GM21526 (cell line): ENCODE data around the gene GNA12.

Experiments
- ATAC-seq: cut with Tn5 transposase; IDR thresholded peaks from one replicate; pipeline ENCODE4 v1.9.1; 2021; ENCODE audit warnings: moderate library complexity; ENCODE audit not compliant: unreplicated experiment, low FRiP score

The GNA12 gene

GRCh38 chr7:2786607-2787116 lies 57.4 kb downstream of the GNA12 start:
- ATAC-seq, result no peak

DNA sequence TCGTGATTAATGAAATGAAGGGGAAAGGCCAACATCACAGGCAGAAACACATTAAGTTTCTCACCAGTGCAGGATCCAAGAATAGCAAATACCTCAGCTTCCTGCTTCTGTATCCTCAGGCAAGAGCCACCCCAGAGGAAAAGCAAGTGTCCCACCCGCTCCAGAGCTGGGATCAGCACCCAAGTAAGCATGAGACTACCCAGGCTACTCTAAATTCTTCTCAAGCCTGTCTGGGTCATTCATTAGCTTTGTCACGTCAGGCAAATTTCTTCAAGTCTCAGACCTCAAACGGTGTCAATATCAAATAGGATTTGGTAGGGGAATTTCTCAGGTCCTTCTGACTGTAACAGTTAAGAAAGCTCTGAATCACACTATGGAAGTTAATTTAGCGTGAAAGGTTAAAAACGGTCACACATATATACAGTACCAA lies 59.0 kb downstream of the GNA12 start:
- ATAC-seq, result no peak

- ATAC-seq, result no peak
These were observed 61.5 kb downstream of the GNA12 start for GRCh38 chr7:2782565-2782964.

DNA sequence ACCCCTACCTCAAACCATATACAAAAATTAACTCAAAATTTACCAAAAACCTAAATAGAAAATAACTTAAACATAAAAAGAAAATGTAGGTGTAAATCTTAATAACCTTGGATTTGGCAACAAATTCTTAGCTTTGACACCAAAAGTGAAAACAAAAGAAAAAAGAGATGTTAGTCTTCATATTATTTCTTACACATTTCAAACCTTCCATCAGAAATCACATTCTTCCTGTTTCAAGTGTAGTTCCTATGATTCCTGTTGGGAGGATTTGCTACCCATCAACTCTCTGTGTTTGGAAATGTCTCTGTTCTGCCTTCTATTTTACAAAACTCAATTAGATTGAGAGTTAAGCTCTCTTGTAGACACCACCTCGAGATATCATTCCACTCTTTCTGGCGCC lies 62.0 kb downstream of the GNA12 start:
- ATAC-seq, result no peak

DNA sequence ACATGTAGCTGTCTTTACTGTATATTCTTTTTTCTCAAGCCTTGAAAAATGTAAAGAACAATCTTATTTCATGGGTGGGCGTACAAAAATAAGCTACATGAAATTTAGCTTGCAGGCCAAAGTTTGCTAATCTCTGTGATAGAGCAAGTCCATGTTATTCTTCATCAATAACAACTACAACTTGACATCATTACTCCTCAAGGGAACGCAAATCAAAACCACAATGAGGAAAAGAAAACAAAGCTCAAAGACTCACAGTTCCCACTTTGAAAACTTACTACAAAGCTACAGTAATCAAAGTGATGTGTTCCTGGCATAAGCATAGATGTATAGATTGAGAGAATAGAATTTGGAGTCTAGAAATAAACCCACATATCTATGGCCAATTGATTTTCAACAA lies 62.5 kb downstream of the GNA12 start:
- no peak for ATAC-seq

GRCh38 chr7:2779051-2779450 lies 65.1 kb downstream of the GNA12 start:
- ATAC-seq, result no peak

DNA sequence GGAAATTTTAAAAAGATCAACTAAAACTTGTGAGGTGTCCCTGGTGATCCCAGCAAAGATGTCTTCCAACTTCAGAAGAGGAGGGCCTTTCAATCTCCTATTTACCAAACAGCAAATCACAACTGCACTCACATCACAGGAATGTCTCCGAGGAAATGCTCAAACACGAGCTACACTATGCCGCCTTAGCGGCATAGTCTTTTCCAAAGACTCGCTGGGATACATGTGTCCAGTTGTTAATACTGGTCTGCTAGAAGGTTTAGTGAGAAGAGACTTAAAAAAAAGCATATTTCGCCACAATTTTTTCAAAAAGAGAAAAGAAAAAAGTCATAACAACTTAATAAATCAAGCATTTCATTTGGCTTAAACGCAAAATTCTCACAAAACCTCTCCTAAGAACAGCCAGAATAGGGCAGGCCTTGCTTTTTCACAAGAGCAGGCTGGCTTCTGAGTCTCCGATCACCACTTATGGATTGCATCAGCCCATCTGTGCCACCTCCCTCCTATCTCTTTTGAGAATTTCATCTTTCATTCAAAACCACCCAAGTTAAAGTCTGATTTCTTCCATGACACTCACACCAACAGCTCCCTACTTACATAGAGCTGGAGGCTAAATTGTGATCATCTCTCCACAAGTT lies 66.1 kb downstream of the GNA12 start:
- no peak for ATAC-seq

DNA sequence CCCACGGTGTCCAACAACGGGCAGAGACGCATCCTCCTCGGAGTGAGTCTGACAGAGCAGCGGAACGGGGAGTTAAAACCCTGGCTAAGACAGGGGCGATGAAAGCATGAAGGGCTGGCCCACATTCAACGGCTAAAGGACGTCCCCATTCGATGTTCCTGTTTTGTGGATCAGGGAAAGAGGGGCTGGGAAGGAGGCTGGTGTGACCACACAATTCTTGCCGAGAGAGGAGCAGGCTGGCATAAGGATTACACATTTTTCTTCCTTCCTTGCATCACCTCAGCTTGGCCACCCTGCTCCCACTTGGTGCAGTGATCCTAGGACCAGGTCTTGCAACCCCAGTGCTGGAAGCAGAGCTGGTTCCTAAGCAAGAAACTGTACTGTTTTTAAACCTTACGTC lies 67.7 kb downstream of the GNA12 start:
- ATAC-seq, result no peak

- no peak for ATAC-seq
These were observed 68.3 kb downstream of the GNA12 start for GRCh38 chr7:2775785-2776184.

DNA sequence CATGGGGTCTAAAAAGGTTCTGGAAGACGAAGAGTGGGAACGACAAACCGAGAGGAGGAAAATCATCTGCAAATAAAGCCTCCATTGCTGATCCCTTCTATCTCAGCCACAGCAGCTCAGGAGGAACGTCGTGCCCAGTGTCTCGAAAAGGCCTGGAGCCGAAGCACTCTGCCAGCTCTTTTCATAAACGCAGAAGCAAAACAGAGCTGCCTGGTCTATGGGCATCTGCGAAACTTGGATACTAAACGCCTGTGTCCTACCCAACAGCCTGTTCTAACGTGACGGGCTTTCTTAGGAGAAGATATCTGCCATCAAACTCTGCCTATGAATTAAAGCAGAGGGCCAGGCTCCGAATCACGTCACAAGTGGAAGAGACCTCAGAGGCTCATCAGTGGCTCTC lies 68.7 kb downstream of the GNA12 start:
- no peak for ATAC-seq

DNA sequence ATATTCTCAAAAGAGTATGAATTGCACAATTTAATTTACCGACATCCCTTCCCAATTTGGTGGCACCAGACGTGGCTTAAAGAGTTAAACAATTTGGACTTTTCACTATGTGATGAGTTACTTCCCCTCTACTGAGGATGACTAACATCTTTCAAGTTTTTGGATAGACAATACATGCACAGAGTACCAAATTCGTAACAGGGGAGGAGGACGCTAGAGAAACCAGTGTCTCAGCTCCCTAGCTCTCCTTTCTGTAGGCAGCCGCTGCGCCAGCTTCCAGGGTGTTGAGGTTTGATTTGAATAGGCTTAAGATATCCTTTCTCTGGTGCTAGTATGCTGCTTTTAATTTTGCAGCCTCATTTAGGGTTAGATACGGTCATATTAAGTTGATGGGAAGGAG lies 69.2 kb downstream of the GNA12 start:
- no peak for ATAC-seq

DNA sequence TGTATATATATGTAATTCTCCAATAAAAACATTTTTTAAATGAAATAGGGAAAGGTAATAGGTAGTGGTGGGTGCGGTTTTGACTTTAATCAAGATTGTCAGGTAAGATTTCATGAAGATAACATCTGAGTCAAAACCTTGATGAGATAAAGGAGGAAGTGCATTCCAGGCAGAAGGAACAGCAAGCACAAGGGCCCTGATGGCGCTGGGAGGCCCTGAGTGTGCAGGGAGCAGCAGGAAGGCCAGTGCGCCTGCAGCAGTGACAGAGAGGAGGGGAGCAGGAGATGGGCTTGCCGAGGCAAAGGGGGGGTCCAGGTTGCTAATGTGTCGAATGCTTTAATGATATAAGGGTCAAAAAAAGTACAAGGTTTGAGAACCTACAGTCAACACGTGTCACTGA lies 69.8 kb downstream of the GNA12 start:
- ATAC-seq, result no peak

GRCh38 chr7:2773608-2774007 lies 70.5 kb downstream of the GNA12 start:
- no peak for ATAC-seq

DNA sequence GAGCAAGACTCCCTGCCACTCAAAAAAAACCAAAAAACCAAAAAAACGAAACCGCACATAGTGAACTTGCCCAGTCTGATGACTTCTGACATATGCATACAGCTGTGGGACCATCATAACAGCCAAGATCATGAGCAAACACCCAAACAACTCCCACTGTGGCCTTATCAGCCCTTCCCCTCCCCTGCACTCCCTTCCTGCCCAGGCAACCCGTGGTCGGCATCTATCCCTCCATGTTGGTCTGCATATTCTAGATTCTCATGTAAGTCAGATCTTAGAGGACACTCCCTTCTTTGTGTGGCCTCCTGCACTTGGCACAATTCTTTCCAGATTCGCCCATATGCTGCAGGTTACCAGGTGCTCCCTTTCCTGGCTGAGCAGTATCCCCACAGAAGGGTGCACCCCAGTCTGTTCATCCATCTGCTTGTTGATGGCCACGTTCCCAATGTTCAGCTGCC lies 72.8 kb downstream of the GNA12 start:
- ATAC-seq, result no peak

GRCh38 chr7:2764621-2765020 lies 79.5 kb downstream of the GNA12 start:
- no peak for ATAC-seq

DNA sequence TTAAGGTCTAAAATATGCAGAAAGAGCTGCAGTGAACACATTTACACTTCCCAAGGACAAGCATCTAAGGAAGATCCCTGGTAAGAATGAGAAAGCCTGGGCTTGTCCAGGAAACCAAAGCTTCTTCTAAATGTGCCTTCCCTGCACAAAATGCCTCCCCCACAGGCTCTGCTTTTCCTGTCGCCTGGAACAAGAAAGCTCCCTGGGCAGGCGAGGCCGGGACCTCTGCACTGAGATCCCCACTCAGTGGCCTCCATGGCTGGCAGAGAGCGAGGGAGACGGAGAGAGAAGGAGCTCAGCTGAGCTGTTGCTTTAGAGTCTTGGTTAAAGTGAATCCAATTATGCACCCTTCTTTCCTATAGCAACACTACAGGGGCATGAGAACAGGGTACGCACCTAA lies 80.5 kb downstream of the GNA12 start:
- ATAC-seq, result no peak

GRCh38 chr7:2761801-2762497 lies 82.2 kb downstream of the GNA12 start:
- ATAC-seq, result no peak

DNA sequence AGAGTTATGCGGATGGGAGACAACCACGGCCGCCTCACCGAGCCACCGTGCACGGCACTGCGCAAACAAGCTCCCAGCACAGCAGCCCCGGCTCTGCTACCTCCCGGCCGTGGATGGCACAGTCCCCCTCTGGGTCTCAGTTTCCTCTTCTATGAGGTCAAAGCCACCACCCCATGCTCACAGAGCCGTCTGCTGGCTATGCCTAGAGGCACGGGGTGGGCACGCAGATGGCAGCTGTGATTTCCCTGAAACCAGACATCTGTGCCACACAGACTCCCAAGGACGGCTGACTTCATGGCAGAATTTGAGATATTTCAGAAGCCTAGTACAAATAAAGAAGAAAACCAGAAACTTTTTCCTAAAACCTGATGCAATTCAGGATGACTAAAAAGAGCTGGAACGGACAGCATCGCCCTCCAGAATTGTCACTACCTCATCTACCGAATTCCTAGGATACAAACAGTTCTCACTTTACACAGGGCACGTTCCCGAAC lies 82.9 kb downstream of the GNA12 start:
- no peak for ATAC-seq

GRCh38 chr7:2760098-2760889 lies 83.8 kb downstream of the GNA12 start:
- no peak for ATAC-seq

DNA sequence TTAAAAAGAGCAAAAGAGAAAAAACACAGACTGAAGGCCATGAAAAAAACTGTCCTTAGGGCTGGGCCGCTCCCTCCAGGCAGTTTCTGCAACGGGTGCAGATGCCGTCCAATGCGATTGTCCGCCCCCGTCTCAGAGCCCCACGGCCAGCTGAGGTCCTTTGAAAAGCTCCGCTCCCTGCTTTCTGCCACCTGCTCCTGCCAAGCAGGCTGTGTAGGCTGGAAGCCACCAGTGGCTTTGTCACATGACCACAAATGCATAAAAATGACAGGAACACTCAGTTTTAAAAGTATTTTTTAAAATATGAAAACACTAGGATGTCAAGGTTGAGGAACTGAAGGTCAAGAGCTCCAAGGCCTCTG lies 84.4 kb downstream of the GNA12 start:
- no peak for ATAC-seq
